ENCODE data around the gene NRG2.

NRG2 gene

DNA sequence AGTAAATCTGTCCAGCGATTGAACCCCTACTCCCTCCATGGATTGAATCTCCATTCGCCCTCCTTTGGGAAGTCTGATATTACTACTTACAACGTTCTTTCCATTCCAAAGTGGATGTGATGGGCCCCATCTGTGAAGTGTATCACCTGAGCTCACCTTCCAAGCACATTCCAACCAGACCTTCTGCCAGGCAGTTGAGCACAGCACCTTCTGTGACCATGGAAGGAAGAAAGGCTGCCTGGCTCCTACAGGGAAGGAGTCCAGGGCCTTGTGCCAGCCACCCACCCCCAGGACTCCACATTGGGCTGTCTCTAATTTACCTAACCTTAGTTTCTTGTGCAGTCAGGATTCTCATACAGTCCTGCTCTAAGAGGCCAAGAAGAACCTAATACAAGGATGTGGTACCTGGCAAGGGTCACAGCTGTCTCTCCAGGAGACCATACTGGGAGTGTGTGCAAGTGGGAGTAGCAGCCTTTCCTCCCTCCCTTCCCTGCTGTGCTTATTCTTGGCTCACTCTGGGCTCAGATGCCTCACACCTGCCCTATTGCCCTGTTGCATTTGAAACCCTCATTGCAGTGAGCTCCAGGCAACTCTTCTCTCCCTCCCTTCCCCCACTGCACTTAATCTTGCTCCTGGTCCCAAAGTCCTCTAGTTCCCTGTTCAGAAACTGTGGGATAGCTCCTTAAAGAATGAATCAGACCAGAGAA lies 116.1 kb downstream of the NRG2 start:
- no peak for DNase-seq

DNA sequence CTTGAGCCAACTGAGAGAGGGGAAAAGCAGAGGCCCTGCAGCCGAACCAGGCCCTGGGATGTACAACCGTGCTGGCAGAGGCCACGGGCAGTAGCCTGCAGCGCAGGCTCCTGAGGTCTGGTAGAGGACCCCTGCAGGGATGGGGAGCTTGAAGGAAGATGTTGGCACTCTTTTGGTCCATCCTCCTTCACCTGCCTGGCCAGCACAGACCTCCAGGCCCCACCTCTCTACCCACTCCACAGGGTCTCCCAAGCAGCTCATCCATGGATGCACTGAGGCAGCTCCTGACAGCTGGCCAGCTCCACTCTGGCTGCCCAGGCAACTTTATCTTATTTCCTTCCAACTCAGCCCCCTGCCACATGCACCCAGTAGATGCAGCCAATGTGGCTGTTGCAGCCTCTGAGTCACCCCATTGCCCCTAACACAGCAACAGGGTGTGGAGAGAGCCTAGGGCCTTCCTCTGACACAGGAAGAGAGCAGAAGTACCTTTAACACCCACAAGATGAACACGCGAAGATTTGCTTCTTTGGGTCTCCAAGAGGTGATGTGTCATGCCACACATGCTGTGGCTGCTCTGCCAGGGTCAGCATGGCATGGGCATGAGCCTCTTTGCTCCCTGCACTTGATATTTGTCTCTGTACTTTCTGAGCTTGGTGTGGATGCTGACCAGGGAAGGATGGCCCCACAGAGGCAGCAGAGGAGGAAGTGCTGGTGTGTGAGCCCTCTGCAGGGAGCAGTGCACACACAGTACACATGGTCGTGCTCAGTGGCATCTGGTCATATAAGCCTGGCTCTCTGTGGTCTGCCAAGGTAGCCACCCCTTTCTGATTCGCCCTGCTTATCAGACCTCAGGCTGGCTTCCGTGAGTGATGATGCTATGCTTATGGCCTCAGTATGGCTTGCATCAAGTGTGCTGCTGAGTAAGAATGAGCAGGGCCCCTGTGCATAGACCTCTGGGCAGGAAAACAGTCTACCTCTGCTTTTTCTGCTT lies 117.2 kb downstream of the NRG2 start:
- DNase-seq = no peak

DNA sequence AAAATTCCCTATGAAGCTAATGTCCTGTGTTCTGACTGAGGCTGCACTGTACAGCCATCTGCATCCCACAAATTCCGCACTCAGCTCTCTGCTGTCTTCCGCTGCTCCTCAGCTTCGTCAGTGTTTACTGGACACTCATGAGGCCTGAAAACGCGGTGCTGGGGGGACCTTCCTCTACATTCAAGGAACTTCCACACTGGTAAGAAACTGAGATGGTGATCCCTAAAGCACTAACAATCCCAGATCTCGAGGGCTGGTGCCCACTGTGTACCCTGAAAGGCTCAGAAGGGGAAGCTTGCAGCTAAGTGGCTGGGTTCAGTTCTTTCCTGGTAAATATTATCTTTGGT lies 117.9 kb downstream of the NRG2 start:
- DNase-seq = no peak

DNA sequence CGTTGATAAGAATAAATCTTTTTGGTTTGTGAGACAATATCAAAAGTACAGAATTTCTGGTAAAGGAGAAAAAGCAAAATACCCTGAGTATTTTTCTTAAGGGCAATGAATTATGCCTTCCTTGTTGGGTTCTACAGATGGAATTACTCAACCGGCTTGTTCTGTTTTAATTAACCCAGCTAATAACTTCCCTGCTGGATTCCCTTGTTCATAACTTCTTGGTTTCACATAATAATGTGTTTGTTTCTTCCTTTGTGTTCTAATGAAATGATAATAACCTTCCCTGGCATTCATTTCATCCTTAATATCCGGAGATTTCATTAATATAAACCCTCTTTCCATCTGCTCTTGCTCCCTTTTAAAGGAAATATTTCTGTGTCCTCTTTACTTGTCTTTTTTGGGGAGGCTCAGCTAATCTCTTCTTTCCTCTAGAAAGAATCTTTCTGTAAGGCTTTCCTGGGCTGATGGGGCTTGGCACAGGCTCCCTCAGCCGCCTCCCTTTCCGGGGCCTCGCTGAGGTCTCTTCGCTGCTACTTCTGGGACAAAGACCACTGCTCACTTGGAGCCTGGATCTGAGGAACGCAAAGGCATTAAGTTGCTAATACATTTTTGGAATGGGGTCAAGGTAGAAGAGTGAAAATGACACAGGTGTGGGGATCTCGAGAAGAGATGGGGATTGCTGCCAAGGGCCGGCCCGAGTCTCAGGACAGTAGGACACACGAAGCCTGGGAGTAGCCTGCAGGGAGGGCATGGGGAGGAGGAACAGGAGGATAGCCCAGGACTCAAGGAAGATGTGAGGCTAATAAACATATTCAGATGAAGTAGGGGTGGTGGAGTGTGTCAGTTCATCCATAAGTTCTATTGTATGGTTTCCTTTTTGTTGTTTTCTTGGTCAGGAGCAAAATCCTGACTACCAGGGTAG lies 118.5 kb downstream of the NRG2 start:
- DNase-seq = no peak

DNA sequence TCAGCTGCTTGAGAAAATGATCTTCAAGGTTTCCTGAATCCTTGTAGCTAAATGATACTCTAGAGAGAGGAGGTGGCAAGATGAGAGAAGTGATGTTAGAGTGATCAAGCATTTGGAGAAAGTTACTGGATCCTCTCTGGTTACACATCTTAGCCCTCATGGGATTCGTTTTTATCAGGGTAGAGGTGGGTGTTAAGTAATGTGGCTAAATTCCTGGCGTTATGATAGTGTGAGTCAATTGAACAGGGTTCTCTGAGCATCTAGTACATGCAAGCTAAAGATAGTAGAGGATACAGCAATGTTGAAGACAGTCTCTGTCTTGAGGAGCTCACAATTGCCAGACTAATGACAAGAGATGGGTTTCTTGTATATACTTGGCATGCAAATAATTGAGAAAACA lies 123.8 kb downstream of the NRG2 start:
- no peak for DNase-seq

DNA sequence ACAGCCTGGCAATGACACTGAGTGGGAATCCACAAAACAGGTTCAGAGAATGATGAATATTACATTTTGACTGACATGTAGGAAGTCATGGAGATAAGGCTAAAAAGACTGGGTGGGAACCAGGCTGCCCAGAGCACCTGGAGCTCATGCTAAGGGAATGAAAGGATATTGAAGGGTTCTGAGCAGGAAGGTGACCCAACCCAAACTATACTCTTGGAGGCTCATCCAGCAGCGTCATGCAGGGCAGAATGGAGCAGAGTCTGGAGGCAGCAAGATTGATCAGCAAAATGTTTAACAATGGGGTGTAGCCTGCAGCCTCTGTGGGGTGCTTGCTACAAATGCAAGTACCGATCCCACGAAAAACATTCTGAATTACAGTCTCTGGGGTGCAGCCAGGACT lies 127.3 kb downstream of the NRG2 start:
- DNase-seq = no peak

DNA sequence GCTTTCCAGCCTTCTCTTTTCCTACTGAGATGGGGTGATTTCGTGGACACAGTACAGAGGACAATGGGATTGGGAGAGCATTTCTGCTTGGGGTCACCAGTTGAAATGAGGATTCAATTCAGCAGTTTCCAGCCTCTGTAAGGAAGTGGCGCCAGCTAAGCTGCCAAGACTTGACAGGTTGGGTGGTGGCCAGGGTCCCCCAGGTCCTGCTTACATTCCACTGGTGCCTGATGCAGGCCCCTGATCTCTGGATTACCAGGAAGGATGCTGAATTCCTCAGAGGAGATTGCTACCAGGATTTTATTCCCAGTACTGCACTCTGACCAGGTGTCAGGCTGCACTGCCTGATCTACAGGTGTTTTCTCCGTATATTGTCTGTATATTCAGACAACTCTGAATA lies 127.8 kb downstream of the NRG2 start:
- DNase-seq = no peak

DNA sequence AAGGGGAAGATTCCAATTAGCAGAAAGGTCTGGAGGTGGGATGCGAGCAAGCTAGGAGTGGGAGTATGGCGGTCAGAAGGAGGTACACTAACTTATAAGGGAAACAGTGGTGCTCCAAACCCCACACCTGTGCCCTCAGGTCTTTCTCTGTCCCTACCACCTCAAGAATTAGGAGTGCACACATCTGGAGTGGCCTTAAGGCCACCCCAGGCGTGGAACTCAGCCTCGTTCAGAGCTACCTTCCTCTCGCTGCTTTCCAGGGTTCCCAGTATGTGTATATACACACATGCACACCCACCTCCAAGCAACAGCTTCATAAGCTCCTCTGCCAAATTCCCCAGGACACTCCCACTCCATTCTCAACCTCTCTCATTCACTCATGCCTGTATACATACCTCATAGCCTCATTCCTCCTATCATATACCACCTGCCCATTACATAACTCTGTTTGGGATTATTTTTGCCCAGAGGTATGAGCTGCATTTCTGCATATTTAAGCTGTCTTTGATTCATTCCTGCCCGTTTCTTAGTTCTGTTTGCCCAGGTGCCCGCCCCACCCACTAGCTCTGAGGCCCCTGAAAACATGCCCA lies 128.8 kb downstream of the NRG2 start:
- DNase-seq = no peak

DNA sequence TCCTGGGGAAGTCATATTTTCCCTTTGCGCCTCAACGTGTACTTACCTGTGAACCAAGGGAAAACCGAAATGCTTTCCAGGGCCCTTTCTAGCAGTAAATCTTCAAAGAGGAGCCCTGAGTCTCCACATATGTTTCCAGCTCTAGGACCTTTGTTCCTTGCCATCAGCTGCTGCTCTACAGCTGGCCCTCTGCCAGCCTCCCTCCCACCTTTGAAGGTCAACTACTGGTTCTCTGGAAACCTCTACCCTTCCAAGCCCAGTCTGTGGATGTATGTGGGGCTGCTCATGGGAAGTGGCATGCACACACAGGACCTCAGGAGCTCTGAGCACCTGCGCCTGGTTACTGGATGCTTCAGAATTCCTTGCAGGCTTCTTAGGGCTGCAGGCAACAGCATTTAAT lies 130.3 kb downstream of the NRG2 start:
- DNase-seq = no peak

DNA sequence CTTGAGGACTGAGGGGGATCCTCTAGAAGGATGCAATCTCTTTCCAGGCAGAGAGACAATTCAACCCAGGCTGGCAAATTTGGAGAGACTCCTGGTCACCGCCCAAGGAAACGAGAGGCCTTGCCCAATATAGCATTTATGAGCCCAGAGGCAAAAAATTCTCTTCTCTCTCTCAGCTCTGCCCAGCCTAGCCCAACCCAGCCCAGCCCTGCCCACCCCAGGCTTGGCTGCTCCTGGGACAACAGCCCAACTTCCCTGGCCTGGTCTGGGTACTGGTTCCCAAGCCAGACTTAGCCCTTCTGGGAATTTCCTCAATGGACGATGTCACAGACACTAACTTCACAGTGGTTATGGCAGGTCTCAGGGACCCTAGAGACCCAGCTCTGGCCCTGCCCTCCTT lies 130.9 kb downstream of the NRG2 start:
- no peak for DNase-seq

DNA sequence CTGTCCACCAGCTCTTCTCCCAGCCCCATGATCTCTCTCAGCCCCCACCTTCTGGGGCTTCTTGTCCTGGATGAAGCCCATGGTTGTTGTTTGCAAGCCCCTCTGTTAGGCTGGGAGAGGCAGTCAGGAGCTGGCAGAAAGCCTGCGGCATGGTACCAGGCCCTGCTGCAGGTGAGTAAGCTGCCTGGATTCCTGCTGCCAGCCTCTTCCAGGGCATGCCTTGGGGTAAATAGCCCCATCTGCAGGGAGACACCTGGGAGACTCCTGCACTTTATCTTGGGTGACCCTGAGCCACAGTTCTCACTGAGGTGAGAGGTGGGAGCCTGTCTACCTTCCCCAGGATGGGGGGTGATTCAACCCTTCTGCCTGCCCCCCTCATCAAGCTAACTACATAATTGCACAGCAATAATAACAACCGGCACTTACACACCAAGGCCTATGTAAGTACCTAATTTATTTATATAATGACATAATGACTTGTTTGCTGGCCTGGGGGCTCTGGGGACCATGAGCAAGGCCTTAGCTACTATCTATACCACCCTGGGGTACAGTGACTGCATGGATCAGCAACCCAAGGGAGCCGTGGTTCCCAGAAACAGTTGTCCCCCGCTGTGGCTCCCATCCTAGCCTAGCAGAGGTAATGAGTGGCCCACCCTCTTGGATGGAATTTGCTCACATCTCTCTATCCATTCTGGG lies 131.5 kb downstream of the NRG2 start:
- no peak for DNase-seq

DNA sequence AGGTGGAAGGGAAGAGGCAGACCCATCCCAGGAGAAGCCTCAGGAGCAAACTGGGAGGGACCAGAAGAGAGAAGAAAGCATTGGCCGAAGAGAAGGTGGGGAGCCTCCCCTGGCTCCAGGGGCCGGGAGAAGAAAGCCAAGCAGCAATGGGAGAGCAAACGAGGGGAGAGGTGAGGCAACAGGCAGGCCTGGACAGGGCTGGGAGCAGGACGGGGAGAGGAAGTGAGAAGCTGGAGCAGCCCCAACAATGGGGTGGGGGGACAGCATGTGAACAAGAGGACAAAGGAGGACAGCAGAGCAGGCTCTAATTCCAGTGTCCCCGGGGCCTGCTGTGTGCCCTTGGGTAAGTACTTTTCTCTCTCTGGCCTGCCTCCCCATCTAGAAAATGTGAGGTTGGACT lies 132.2 kb downstream of the NRG2 start:
- DNase-seq = no peak

DNA sequence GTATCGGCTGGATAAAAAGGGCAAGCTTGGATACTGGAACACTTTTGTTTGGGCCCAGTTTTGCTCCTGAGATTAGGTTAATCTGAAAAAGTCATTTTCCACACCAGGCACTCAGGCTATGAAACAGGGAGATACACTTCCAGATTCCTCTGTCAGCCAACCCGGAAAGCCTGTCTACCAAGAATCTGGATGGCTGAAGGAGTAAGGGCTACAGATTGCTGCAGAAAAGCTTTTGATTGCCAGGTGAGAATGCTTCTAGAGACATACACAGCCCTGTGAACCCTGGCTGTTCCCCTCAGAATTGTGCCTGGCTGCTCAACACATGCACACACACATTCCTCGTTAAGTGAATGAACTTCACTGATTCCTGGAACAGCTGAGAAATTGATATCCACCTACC lies 133.1 kb downstream of the NRG2 start:
- DNase-seq = no peak

DNA sequence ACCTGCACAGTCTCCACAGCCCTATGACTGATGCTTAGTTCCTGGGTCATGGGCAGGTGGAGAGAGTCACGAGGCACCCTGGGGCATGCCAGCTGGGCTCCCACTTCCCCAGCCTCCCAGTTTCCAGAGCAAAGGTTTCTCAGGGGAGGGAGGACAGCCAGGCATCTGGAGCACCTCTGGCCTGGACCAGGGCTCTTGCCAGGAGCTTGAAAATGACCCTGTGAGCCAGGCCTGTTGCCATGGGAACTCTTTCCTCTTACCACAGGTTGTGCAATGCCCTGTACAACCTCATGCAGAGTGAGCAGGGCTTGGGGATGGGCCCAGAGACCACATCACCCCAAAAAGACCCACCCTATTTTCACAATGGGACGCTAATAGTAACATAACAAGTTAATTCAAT lies 134.3 kb downstream of the NRG2 start:
- DNase-seq = no peak

DNA sequence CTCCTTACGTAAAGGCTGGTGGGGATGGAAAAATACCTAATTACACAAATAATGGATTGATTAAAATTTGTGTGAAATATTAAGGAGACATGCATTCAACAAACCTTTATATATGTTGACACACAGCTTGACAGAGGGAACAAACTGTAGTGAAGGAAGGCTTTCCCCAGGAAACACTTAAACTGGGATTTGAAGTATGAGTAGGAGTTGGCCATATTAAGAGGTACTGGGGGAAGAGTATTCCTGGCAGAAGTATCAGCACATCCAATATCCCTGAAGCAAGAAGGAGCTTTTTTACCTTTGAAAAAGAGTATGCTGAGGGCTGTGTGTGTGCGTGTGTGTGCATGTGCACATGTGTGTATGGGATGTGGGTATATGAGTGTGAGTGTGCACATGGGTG lies 136.4 kb downstream of the NRG2 start:
- DNase-seq = no peak

DNA sequence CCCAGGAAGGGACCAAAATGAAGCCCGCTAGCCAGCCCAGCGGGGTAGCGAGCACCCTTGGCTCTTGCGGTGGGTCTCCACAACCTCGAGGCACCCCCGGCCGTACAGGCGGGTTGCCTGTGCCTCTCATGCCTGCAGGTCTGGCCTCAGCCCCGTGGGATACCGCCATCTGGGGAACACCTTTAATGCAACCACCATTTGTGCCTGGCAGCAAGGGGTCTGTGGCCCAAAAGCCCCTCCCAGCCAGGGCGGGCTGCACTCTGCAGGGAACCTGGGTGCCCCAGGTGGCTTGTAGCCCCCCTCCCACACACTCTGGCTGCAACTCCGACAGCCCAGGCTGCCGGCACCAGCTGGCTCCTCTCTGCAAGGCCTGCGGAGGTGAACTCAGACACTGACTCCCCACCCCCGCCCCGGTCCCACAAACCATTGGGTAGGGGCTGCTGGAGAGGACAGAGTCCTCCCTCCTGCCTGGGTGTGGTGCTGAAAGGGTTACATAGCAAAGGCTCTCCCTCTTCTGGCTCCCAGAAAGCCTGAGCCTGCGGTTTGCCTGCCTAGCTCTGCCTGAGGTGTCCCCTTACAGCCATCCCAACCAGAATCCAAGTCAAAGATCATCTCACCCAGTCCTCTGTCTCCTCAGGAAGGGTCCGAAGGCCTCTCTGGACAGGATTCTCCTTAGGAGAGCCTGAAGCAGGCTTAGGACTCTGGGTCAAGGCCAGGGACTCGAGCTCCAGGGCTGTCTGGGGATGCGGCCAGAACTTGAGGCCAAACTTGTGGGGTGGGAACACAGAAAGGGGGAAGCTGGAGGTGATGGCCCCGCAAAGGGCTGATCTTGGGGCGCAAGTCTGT lies 138.1 kb downstream of the NRG2 start:
- DNase-seq = no peak

DNA sequence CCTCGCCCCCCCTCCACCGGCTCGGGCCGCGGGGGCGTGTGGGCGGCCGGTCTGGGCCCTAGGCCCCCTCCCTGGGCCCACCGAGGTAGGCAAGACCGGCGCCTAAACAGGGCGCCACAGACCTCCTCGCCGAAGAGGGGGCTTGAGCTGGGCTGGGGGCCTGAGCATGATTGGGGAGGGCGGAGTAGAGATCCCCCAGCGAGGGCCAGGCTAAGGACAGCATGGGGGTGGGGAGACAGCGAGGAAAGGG lies 138.6 kb downstream of the NRG2 start:
- DNase-seq = no peak

DNA sequence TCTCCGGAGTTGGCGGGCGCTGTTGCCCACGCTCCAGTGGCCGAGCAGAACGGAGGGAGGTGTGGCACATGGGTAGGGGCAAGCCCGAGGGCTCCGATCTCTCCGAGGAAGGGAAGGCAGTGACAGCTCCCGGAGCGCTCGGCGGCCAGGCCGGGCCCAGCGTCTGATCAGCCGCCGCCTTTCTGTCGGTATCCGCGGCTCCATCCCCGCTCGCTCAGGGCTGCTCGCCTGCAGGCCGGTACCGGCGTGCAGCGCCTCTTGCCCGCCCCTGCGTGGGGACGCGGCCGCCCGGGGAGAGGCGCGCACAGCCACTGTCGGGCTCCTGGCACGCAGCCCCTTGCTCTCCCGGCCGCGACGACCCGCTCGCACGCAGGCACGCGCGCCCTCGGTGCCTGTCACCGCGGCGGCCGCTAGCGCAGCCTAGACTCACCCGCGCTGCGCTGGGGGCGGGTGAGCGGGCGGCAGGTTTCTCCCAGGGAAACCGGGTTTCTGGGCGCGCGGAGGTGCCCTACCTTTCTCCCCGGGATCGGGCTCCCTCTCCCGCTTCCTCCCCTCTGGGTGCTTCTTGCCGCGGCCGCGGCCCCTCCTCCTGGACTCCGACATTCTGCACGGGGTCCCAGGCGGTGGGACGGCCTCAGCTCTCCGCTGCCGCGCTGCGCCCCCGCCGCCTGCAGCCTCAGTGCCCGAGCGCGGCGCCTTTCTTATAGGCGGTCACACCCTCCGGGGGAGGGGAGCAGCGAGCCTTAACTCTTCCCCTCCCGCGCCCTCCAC lies 139.1 kb downstream of the NRG2 start:
- DNase-seq = no peak

DNA sequence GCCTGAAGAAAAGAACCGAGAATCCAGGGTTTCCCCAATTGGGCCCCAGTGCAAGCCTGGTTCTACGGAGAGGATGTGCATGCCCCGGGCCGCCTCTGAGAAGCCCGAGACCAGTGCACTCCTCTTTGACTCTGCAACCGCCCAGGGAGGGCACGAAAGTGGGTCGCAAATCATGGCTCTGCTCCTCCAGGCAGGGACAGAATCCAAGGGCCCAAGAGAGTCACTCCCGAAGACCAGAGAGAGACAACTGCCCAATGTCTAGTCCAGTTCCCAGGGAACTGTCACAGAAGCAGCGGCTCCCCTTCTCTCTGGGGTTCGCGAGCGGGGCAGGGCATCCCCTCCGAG lies 139.7 kb downstream of the NRG2 start:
- no peak for DNase-seq

DNA sequence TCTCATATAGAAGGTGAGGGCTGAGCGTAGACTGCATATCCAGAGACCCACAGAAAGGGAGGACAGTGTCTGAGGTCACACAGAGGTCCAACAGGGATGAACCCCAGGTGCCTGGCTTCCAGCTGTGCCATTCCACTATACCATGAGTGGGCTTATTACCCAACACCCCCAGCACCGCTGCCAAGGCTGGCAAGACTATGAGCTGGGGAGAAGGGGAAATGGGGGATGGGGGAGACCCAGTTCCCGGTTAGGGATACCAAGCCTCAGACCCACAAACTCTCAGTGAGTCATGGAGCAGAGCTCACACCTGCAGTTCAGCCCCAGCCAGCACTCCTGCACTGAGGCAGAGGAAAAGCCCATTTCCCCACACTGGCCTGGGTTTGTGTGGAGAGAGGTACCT lies 141.1 kb downstream of the NRG2 start:
- no peak for DNase-seq

DNA sequence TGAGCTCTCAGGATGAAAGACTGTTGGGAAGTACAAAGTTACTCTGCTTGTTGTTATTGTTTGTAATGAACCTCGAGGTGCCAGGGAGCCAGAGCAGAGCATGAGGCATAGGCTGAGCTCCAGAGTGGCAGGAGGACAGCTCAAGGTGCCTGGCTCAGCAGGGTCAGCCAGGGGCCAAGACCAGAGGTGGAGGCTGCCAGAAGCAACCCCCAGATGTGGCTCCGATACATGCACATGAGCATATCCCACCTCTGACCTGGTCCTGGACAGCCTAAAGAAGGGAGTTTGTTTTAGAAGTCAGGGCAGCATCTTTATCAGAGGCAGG lies 141.9 kb downstream of the NRG2 start:
- DNase-seq = no peak
